ENCODE data around the gene WWP2. TPM values are rescaled to one million over a fixed set of nuclear protein-coding genes. Genes with fewer than 3 reads are reported as not detected.

Gene WWP2
- total RNA-seq, 1 experiment from 2014 or later = 40.2 TPM

- Mint-ChIP-seq H3K4me1 (peaks cover 8 to 10% of the 10 kb centered on the region in 2 experiments), H3K4me3 (no peak overlapping the region), H3K27me3 (ENCODE audit: low read depth) (no peaks in the 10 kb centered on the region), H3K27ac (0 out of 7 replicates have a peak overlapping the region, but pooled peaks of 1 of the 3 experiments have one; percentile 21), H3K9me3 (no peaks in the 10 kb centered on the region; a peak in 1 of 5 replicates), H3K36me3 (ENCODE audit: insufficient read depth in 1 of 3, low read depth in 3 of 3) (peaks cover 14 to 28% (median 19%) of the 10 kb centered on the region in 3 experiments; a peak in 6 of 7 replicates)
- Histone ChIP-seq H3K56ac (ENCODE audit: insufficient read length, low read depth, low read length) (no peak overlapping the region), H3K9ac (ENCODE audit: extremely low read depth, insufficient read length, low read length) (no peak overlapping the region), H4K20me1 (ENCODE audit: control insufficient read depth, insufficient read depth, insufficient read length) (no peaks in the 10 kb centered on the region), H3K79me2 (ENCODE audit: insufficient read depth, low read length) (no peaks in the 10 kb centered on the region), H2BK5ac (ENCODE audit: insufficient read length, low read length) (no peak overlapping the region), H2BK20ac (ENCODE audit: low read depth, low read length, poor library complexity, severe bottlenecking) (no peak overlapping the region), H3K79me1 (ENCODE audit: insufficient read depth, low read depth, low read length, poor library complexity, severe bottlenecking) (no peaks in the 10 kb centered on the region), H2BK120ac (ENCODE audit: low read depth, low read length, poor library complexity, severe bottlenecking) (no peak overlapping the region), H4K8ac (replicated peaks; ENCODE audit: insufficient read length, low read depth, low read length) (no peak overlapping the region), H3K23ac (ENCODE audit: insufficient read length, low read depth, low read length) (no peak overlapping the region), H3K23me2 (ENCODE audit: insufficient read length, low read depth, low read length, poor library complexity, severe bottlenecking) (no peaks in the 10 kb centered on the region), H3T11ph (ENCODE audit: low read length) (no peak overlapping the region), H3K18ac (ENCODE audit: insufficient read length, low read depth, low read length) (no peak overlapping the region), H4K5ac (ENCODE audit: insufficient read length, low read depth, low read length) (no peak overlapping the region), H3K4me2 (ENCODE audit: insufficient read depth, insufficient read length, low read length) (no peak overlapping the region), H4K91ac (ENCODE audit: insufficient read length, low read depth, low read length) (no peak overlapping the region), H3K4me1 (ENCODE audit: insufficient read depth, low read length) (no peaks in the 10 kb centered on the region), H3K9me3 (ENCODE audit: control insufficient read depth, low read depth, low read length) (no peaks in the 10 kb centered on the region), H2BK12ac (ENCODE audit: insufficient read length, low read depth, low read length) (no peak overlapping the region), H3K14ac (ENCODE audit: insufficient read depth, low read length) (no peak overlapping the region), H2BK15ac (ENCODE audit: low read depth, low read length) (no peak overlapping the region), H3K27me3 (ENCODE audit: insufficient read depth, low read length) (no peaks in the 10 kb centered on the region), H3K27ac (ENCODE audit: insufficient read length, low read depth, low read length) (no peak overlapping the region), H3K4ac (ENCODE audit: low read depth, low read length) (no peak overlapping the region), H2AK5ac (ENCODE audit: insufficient read length, low read length) (no peak overlapping the region), H2AFZ (ENCODE audit: low read length) (no peak overlapping the region)
- TF ChIP-seq CTCF (conservative IDR thresholded peaks at IDR 0.05) = no peak
- DNase-seq = no peak
- no CpG with 5 or more reads among the region's 8 CpGs for WGBS (ENCODE audit: extremely low coverage, insufficient read length, low lambda C conversion rate)
Measured at GRCh38 chr16:69909043-69909442, 146.9 kb downstream of the WWP2 start.

All from H9 (cell line).